HG02870 (cell line): ENCODE data around the gene RAP2A.

ENCODE experiments used
- ATAC-seq: cut with Tn5 transposase; IDR thresholded peaks from one replicate; pipeline ENCODE4 v1.9.1; 2021; ENCODE audit warnings: mild to moderate bottlenecking, moderate library complexity; ENCODE audit not compliant: unreplicated experiment

RAP2A gene

GRCh38 chr13:97446448-97446847, 12.5 kb downstream of the RAP2A start:
- ATAC-seq = no peak

DNA sequence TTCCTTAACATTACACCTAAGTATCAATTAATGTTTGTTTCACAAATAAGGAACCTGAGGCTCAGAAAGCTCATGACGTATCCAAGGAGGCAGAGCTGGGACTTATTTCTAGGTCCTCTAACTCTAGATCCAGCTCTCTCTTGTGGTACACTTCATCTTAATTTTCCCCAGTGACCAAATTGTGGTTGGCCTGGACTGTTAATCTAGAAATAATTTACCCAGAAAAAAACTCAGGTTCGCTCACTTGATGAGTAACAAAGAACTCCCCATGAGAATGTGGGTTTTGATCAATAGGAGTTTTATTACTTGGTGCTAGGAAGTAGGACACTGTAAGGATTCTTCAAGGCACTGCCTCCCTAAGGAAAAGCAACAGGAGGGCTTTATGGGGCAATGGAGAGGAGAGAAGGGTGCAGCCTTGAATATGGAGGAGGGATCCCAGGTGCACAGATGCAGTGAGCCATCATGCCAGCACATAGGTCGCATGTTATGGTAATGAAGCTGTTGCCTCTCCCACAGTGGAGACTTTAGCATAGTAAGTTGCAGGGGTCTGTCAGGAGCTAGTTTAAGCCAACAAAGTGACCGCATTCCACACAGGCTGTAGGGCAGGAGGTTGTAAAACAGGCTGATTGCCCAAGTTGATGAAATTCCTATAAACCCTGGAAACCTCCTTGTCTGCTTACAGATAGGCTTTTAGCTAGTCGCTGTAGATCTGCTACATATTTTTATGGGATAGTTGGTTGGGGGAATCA, 14.7 kb downstream of the RAP2A start:
- ATAC-seq = no peak

GRCh38 chr13:97454699-97455098, 20.7 kb downstream of the RAP2A start:
- ATAC-seq = no peak

DNA sequence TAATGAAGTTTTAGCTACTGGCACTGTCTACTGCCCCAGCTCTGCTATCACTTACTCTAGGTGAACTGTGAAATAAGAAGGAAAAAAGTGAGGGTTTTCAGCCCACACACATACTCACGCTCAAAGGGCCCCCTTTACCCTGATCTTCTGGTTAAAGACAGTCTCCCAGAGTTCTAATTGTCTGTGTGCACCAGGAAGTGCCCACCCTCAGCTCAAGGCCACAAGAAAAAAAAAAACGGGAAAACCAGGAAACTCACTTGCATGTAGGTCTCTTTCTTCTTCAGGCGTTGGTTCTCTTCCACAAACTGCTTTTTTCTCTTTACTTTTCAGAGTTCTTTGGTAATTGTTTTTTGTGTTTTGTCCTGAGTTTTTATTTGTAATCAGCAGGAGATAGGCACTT, 22.1 kb downstream of the RAP2A start:
- no peak for ATAC-seq

- ATAC-seq = no peak
Measured at GRCh38 chr13:97459215-97459777, 25.3 kb downstream of the RAP2A start.

GRCh38 chr13:97460004-97460775, 26.2 kb downstream of the RAP2A start:
- peak; percentile 98 for ATAC-seq

DNA sequence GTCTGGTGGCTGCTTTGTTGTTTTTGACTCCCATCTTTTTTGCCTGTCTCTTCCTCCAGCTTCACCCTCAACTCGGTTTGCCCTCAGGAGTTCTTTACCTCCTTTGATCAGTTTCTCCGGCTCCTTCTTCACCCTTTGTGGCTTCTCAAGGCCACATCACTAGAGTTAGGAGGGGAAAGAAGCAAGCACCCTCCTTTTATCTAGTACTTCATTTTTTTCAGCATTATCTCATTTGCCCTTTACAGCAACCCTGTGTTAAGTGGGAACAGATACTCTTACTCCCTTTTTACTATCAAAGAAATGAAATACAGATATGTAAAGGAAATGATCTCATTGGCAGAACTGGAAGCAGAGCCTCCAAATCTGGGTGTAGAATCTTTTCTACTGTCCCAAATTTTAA, 26.9 kb downstream of the RAP2A start:
- no peak for ATAC-seq

- ATAC-seq = no peak
Measured at GRCh38 chr13:97464561-97464960, 30.6 kb downstream of the RAP2A start.

DNA sequence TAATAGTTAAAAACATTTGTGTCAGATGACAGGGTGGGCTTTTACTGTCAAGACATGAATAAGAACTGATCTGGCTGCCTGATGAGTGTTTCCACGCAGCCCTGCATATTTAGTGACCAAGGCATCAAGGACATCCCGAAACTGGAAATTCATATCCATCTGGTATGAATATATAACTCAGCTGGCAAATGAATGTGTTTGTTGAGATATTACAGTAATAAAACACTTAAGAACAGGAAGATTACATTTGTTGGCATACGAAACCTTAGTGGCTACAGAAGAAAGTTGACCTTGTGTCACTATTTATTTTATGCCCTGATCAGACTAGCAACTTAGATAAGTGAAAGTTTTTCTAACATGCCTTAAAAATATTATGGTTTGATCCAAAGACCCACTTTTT, 32.8 kb downstream of the RAP2A start:
- ATAC-seq = no peak

DNA sequence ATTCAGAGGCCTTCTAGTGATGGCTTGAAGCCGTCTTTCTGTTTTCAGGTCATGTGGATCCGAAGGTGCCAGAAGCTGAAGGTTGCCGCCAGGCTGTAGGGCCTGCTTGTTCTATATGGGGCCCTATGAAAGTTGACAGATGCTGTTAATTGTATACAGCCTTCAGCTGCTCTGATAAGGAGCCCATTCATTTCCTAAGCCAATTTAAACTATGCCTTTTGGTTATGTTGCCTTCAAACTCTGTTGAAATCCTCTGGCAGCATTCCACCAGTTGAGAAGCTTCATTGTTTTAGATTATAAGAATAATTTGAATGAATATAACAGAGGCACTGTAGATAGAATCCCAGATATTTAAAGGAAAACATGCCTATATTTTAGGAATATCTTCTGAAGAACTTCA, 34.4 kb downstream of the RAP2A start:
- no peak for ATAC-seq

DNA sequence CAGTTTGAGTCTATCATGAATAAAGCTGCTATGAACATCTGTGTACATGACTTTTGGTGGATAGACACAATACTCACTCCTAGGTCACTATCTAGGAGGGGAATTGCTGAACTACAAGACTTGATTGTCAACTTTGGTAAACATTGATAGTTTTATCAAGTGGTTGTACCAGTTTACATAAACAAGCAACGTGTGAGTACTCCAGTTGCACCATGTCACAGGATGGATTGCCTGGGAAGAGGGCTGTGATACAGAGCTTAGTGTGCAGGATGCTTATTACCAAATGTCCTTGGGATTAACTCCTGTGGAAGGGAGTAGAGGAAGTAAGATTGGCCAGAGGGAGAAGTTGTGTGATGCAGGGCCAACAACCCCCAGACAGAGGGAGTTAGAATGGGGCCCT, 37.7 kb downstream of the RAP2A start:
- ATAC-seq = no peak

DNA sequence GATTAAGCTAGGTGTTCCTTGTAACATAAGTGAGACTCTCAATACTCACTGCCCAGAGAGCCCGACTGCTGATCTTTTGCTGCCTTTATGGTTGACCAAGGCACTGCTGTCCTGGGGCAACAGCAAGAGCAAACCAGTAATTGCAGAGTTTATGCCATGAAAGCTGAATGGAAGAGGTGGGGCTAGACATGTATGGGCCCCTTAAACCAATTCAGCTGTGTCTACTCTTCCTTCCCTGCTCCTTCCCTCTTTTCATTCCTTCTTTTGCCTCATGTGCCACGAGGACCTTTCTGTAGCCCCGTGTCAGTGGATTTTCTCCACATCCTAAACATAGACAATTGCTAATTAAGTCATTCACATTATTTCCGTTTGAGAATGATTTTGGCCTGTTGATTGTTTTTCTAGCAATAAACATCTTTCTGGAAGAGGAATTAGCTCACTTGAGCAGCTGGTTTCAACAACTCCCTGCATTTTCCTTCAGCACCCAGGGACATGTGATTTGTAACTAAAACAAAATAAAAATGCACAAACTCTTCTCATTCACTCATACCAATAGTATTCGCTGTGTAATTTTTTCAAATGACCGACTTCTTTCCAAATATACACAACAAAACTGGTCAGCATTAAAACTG, 40.5 kb downstream of the RAP2A start:
- no peak for ATAC-seq

- no peak for ATAC-seq
Measured at GRCh38 chr13:97475011-97475410, 41.0 kb downstream of the RAP2A start.

DNA sequence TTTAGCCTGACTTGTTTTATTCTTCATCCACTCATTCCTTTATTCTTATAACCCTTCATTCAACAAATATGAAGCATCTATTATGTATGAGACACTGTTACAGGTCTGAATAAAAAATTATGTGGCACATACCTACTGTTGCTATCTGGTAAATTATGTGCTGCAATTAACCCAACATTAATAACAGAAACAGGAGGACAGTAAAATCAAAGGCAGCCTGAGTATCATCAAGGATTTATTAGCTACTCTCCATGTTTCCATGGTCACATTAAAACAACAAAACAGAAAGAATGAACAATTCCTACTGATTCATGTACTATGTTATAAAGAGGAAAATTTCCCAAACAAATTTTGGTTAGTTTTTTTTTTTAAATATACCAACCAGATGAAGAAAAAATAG, 43.9 kb downstream of the RAP2A start:
- no peak for ATAC-seq

GRCh38 chr13:97478247-97478646, 44.3 kb downstream of the RAP2A start:
- ATAC-seq = no peak

- no peak for ATAC-seq
Measured at GRCh38 chr13:97483465-97483864, 49.5 kb downstream of the RAP2A start.

DNA sequence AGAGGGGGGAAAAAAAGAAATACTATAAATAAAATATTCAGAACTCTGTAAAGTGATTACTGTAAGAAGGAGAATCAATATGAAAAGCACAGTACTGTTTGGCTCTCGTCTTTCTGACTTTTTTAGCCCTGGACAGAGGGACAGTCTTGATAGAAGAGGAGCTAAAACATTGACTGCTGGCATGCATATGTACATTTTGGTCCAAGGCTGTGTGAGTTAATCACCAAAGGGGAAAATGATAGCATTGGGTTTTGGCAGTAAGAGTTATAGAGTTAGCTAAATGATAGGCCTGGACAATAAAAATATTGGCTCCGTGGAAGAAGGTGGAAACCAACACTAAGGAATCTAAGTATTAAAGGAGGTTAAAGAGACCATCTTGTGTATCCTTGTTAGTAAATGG, 50.3 kb downstream of the RAP2A start:
- ATAC-seq = no peak

DNA sequence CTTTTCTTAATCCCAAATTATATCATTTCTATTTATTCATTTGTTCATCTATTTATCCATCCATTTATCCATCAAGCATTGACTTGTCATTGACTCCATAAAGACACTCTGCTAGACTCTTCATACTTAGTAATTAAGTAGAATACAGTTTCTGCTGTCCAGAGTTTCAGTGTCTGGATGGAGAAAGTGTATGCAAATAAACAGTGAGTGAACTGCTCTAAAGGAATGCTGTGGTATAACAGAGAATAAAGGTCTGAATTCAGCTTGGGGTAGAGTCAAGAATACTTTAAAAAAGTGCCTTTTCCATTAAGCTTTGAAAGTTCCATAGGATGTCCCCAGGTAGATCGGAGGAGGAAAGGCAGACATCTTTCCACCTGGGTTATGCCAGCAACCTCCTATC, 51.4 kb downstream of the RAP2A start:
- ATAC-seq = no peak

- ATAC-seq = no peak
Measured at GRCh38 chr13:97490702-97491307, 56.8 kb downstream of the RAP2A start.

- ATAC-seq = no peak
Measured at GRCh38 chr13:97491452-97491851, 57.5 kb downstream of the RAP2A start.

DNA sequence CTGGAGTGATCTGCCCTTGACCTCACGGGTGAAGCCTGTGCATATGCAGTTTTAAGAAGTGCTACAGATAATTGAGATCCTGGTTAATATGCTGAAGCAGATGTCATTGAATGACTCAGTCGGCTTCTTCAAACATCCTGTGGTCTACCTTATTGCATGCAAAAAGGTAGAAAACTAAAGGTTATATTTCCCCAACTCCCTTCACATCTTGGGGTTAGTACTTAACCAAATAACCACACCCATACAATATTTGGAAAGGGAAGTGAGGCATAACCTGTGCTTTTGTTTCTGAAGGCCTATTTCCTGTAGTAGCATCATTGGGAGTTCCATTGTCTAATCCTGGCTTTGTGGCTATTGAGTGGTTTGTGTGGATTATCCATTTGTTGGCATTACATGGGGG, 58.3 kb downstream of the RAP2A start:
- ATAC-seq = no peak
